GM19035 (cell line): ENCODE results near the gene HDGF.
A peak's percentile ranks its signal among the peaks of the same experiment; 100 is the strongest.

Experiments
- ATAC-seq: cut with Tn5 transposase; IDR thresholded peaks from one replicate; pipeline ENCODE4 v1.9.1; 2021; ENCODE audit not compliant: unreplicated experiment

Gene HDGF

GRCh38 chr1:156751451-156751756, at the start of gene HDGF:
Gene HDGF, minus strand, starts transcription at chr1:156751675. Its CDS starts 246 bp downstream, at chr1:156751429.
- no peak for ATAC-seq

DNA sequence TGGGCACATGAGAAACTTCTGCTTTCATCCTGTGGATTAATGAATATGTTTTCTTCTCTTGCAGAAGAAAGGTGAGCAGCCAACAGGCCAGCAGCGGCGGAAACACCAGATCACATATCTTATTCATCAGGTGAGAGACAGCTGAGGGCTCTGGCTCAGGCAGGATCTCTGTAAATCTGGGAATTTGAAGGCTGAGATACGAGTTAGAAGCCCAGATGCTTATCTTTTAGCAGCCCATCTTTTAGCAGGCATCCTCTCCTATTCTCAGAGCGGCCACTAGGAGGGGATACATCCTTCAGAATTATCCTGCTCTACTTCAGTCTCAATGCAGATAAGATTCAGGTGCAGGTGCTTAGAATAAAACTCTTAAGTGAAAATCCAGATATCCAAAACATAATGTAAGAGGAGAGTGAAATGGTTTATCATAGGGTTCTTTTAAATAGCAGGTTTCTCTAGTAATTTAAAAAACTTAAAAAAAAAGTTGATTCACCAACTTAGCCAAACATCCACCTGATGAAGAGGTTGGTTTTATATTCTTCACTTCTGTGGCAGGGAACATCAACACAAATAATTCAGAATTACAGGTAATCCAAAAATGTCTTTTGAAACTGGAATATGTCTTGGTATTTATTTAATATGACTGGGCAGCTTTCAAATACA, 45.9 kb upstream of the HDGF start:
- no peak for ATAC-seq

GRCh38 chr1:156796340-156797097, 45.0 kb upstream of the HDGF start:
- no peak for ATAC-seq

DNA sequence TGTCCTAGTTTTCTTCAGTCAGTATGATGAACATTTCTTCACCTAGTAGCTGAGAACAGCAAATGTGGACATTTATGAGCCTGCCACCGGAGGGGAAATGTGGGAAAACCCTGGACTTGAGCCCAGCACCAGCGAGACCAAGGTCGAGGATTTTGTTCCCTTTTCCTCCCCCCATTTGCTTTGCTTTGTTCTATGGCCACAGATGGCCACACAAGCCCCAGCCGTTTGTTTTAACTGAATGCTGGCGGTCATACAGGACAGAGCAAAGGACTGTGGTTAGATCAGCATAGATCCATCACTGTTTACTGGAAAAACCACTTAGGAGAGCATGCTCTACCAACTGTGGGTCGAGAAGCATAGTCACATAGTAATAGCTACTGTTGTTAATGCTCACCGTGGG, 44.3 kb upstream of the HDGF start:
- ATAC-seq = no peak

- ATAC-seq = no peak
Observed at GRCh38 chr1:156795374-156795733, 43.9 kb upstream of the HDGF start.

DNA sequence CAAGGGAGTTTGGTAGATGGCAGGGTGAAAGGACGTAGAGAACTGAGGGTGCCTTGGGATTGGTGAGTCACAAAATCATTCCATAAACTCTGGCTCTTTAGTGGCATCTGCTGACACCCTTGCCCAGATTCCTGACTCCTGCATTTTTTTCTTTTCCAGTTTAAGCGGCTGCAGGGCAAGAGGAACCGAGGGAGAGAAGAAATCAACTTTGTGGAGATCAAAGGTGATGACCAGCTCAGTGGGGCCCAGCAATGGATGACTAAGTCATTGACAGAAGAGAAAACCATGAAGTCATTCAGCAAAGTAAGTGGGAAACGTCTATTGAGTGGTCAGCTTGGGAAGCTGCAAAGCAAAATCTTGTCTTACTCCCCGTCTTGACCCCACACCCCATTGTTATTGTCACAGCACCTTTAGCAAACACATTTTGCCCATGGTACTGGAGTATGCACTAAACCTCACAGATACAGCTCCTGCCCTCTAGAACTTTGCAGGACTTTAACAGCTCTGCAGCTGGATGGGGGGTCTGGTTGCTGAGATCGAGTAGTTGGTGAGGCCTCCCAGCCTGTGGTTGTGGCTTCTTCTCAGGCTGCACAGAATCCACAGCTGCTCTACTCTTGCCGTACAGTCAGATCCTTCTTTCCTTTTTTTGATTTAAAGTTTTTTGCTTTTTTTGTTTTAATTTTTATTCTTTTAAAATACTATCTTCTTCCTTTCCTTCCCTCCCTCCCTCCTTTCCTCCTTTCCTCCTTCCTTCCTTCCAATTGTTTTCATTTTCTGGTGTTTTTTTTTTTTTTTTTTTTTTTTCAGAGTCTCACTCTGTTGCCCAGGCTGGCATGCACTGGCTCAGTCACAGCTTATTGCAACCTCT, 43.3 kb upstream of the HDGF start:
- ATAC-seq = no peak

- ATAC-seq = no peak
Observed at GRCh38 chr1:156789621-156790318, 38.3 kb upstream of the HDGF start.

GRCh38 chr1:156788136-156788535, 36.7 kb upstream of the HDGF start:
- ATAC-seq = no peak

DNA sequence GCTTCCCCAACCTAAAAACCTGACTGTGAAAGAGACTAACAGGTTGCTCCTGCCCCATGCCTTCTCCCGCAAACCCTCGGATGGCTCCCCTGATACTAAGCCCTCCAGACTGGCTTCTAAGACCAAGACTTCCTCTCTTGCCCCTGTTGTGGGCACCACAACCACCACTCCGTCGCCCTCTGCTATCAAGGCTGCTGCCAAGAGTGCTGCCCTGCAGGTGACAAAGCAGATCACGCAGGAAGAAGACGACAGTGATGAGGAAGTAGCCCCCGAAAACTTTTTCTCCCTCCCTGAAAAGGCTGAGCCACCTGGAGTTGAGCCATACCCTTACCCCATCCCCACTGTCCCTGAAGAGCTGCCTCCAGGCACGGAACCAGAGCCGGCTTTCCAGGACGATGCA, 35.2 kb upstream of the HDGF start:
- no peak for ATAC-seq

DNA sequence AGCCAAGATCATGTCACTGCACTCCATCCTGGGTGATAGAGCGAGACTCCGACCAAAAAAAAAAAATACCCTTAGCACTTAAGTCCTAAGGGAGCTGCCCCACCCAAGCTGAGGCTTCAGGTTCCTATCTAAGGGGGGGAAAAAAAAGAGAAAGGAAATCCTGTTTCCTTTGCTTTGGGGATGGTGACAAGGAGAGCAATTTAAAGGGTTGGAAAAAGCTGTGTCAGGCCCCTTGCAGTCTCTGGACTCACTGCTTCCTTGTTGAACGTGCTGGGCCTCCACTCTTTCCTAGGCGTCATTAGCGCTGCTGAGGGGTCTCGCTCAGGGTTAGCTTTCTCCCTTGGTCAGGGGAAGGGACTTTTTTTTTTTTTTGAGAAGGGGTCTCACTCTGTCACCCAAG, 34.0 kb upstream of the HDGF start:
- ATAC-seq = no peak

DNA sequence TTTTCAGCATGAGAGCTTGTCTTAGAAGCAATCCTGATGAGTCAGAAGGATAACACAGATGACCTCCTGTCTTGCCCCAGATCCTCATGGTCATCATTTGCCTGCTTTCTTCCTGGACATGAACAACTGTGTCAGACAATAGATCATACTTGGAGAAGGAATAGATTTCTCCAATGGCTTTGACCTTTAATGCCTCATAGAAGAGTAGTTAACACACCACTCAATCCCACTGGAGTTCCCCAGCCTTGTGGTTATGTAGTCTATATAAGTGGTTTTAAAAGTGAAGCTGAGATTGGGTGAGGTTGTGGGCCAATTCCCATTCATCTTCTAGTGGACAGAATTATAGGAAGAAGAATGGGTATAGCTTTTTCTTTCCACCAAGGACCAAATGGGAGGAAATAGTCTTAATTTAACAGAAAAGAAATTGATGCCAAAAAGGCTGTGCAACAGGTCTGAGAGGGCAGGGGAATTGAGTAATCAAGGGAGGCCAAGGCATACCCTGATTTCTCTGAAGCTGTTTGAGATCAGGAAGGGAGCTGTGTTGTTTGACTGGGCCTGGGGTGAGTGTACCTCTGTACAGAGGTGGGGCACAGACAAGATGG, 30.2 kb upstream of the HDGF start:
- ATAC-seq = no peak

- ATAC-seq = no peak
Observed at GRCh38 chr1:156777573-156777972, 26.1 kb upstream of the HDGF start.

DNA sequence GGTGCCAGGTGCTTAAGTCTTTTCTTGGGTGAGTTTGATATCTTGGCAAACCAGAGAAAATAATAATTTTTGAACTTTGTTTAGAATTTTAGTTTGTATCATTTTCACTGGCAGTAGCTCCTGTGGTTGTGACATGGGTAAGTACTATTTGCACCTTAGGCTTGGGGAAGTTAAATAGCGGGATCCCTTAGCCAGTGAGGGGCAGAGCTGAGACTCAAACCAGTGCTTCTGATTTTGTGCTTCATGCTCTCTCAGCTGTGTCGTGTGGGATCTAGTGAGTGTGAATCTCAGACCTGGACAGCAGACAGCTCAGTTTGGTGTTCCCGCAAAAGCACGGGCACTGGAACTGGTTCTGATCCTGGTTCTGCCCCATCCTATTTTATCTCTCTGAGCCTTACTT, 25.5 kb upstream of the HDGF start:
- ATAC-seq = no peak

DNA sequence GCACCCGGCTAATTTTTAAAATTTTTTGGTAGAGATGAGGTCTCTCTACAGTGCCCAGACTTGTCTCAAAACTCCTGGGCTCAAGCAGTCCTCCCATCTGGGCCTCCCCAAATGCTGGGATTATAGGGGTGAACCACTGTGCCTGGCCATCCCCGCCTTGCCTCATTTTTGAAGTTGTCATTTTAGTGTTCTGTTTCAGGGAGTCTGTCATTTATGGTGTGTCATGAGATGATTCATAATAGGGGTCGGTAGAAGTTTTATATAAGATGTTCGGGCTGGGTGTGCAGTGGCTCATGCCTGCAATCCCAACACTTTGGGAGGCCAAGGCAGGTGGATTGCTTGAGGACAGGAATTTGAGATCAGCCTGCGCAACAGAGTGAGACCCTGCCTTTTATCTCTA, 24.3 kb upstream of the HDGF start:
- no peak for ATAC-seq

GRCh38 chr1:156773607-156774006, 22.1 kb upstream of the HDGF start:
- ATAC-seq = no peak

GRCh38 chr1:156772728-156773497, 21.4 kb upstream of the HDGF start:
- ATAC-seq = no peak

DNA sequence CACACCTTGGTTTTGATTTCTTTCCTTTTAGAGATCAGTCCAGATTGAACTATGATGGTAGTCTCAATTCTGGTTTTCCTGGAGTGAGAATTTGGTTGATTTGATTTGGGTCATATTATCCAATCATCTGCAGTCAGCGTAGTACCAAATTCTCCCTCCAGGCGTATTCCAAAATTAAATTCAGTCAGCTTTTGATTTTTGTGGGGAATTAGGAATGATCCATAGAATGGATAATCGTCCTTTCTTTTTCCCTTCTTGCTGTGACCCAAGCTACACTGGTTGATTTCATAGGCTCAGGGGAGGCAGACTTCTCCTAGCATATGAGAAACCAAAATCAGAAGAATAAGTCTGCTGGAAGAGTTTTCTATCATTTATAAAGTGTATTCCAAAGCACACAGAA, 20.7 kb upstream of the HDGF start:
- ATAC-seq = no peak

- no peak for ATAC-seq
Observed at GRCh38 chr1:156768610-156769295, 17.3 kb upstream of the HDGF start.

GRCh38 chr1:156767879-156768604, 16.6 kb upstream of the HDGF start:
- ATAC-seq = peak; percentile 14
